HG03565 (cell line): Measurements from ENCODE around the gene DMD.
A peak's percentile ranks its signal among the peaks of the same experiment; 100 is the strongest.

Experiments
- ATAC-seq: cut with Tn5 transposase; IDR thresholded peaks from one replicate; pipeline ENCODE4 v1.9.1; 2021; ENCODE audit warnings: mild to moderate bottlenecking, moderate library complexity; ENCODE audit not compliant: unreplicated experiment

The DMD gene

DNA sequence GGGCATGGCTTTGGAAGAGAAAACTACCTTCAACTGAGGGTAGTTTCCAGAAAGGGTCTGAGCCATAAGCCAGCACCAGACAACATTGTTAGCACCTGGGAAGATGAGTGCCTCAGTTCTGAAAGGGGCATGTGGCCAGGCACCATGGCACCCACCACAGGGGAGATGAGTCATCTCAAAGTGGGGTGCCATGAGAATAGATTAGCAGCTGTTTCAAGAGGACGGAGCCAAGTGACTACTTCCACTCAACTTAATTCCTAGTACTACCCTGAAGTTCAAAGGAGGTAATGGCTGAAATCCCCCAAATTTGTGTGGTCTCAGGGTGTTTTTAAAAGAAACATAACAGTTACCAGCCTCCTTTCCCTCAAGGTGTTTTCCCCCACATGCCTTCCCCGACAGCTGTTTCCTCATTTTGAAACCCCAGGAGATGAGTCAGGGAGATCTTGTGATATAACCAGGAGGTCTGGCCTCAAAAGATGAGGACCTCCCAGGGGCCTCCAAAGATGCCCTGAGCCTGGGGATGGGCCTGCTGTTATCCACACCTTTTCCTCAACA is 2111.7 kb downstream of the DMD start:
- ATAC-seq: peak; percentile 76

DNA sequence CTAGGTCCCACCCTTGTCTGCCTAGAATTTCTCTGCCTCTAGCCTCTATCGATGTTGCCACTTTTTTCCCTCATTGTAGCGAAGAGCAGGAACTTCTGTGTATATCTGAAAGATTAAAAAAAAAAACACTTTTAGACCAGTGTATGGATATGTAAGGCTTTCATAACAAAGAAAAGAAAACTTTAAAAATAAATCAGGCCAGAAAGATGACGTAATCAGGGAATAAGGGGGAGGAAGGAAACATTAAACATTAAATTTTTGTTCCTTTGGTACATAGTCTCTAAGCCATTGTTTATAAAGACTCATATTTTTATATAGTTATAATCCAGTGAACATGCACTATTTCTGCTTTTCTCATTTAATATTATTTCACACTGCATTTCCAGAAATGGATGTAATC is 2113.3 kb downstream of the DMD start:
- ATAC-seq: no peak

DNA sequence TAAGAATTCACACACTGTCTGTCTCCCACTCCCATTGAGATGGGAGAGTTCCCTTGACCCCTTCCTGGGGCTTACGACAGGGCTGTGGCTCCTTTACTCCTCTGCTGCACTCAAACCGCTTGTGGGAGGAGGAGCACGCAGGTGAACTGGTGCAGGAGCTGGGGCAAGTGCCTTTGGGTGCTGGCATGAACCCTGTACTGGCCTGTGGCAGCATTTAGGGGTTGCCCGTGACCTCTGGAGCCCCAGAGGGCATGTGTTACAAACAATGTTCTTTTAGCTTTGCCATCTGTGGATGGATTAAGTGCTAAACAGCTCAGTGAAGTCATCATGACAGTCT is 2117.7 kb downstream of the DMD start:
- no peak for ATAC-seq

DNA sequence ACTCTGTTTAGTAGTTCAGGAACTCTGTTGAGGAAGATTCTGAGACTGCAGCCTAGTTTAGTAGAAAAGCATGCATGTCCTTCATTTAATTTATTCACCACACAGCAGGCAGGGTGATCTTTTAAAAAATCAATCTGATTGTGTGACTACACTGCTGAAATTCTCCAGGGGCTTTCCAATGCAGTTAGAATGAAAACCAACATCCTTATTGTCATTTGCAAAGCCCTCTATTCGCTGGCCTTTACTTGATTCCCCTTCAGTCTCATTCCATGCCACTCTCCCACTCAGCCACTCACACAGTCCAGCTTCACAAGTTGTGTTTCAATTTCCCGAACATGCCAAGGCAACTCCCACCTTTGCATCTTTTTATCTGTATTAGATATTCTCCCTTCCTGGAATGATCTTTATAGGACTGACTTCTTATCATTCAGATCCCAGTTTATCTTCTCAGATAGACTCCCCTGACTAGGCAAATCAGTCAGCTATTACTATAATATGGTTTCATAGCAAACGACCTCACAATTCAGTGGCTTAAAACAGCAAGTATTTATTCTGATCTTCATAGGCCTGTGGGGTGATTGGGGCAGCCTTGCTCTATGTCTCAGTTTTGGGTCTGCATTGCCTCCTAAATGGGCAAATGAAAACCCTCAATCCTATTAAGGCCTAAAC is 2118.2 kb downstream of the DMD start:
- peak; percentile 59 for ATAC-seq

DNA sequence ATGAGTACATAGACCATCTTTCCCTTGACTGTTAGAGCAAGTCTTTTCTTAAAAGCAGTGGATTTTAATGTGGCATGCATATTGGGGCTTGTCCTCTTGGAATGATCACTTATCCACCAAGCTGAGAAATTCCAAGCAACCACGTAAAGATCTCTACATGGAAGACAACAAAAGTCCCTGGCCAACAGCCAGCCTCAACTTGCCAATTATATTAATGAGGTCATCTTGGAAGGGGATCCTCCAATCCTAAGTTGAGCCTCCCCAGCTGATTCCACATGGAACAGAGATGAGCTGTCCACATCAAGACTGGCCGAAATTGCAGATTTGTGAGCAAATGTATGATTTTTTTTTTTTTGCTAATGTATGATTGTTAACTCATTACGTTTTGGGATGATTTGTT is 2118.9 kb downstream of the DMD start:
- no peak for ATAC-seq

DNA sequence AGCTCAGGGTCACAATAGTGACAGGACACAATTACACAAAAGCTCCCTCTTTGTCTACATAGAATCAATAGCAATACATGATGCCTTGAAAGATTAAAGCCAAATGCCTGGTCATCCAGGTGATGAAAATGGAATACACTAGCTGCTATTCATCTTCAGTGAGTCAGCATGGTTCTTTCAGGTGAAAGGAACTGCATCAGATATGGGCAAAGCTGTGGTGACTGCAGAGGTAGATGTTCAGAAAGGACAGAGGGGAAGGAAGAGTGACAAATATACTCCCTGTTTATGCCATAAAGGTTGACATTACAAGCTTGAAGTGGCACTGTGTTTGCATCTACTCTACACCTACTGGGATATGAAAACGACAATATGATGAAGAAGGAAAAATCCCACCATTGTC is 2119.5 kb downstream of the DMD start:
- ATAC-seq: no peak

DNA sequence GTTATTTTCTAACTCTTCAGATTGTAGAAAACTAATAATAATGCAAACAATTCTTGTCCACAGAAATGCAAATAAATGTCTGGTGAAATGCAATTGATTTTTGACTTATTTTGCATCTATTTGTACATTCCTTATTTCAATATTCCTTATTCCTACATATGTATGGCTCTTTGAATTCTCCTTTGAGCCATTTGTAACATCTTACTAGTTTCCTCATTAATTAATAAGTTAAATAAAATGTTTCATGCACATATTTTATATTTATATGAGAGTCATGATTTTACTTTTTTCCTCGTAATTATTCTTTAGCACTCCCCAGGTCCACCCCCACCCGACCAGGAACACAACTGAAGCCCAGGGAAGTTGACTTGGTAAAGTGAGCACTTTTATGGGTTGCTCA is 2136.8 kb downstream of the DMD start:
- ATAC-seq: no peak

DNA sequence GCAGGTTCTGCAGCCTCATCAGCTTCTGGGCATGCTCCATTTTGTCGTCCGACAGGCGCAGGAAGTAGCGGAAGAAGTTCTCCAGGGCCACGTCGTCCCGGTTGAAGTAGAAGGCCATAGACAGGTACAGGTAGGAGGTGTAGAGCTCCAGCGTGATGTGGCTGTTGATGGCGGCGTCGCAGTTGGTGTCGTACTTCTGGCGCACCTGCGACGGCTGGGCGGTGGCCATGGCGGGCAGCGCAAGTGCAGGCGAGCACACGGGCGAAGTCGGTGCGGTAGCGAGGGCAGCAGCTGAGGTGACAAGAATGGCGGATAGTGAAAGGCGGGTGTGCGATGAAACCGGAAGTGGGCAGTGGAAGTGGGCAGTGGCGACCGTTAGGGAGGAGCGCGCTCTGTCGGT is 2139.6 kb downstream of the DMD start, which contains the start of gene FTHL17:
Gene FTHL17, minus strand, starts transcription at position 317 of the 400 bp plus-strand sequence. Its CDS starts 88 bp downstream, at position 229.
- no peak for ATAC-seq

DNA sequence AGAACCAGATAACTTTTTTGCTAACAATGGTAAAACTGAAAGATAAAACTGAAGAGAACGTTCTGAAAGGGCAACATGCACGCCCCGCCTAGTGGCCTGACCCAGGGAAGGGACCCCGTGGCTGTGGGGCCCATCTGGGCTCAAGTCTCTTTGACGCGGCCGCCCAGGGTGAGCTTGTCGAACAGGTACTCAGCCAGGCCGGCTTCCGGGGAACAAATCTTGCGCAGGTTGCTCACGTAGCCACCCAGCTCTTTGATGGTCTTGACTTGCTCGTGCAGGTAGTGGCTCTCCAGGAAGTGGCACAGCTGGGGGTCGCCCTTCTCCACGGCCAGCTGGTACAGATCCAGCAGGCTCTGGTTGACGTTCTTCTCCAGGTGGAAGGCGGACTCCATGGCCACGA is 2140.1 kb downstream of the DMD start:
- no peak for ATAC-seq

DNA sequence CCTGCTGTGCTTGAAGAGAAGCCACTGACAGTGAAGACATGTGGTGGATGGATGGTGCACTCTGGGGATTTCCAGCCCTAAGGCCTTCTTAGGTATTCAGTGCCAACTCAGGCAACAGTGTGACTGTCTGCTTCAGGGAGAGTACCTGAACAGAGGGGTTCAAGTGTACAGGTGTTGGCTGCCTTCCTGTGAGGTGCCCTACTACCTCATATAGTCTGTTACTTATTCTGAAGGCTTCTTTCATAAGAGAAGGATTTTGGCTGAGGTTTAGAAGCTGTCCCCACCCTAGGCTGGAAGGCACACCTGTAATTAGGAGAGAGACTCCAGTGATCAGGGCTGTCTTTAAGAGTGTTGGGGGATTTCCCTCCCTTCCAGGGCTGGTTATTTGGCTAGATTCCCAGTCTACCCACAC is 2141.3 kb downstream of the DMD start:
- peak; percentile 48 for ATAC-seq
